Activated CD4-positive, alpha-beta T cell treated with anti-CD3 and anti-CD28 coated beads, Interleukin-2, amount 10 ng/mL, durations not matched to agents 24 days and 14 days (primary cell): ENCODE measurements around the gene ATN1. TPM values are rescaled to one million over a fixed set of nuclear protein-coding genes. Genes with fewer than 3 reads are reported as not detected.

Experiments used
- DNase-seq: peaks from one replicate; pipeline ENCODE4 v3.0.0; 2022
- H3K27ac Mint-ChIP-seq: one replicate; pipeline ENCODE4 v1.8.0; 2022; ENCODE audit warnings: mild to moderate bottlenecking, mixed read lengths
- H3K27me3 Mint-ChIP-seq: one replicate; pipeline ENCODE4 v1.8.0; 2022; ENCODE audit warnings: mixed read lengths
- H3K36me3 Mint-ChIP-seq: one replicate; pipeline ENCODE4 v1.8.0; 2022; ENCODE audit warnings: low read depth, mild to moderate bottlenecking, mixed read lengths
- H3K4me1 Mint-ChIP-seq: one replicate; pipeline ENCODE4 v1.8.0; 2021; ENCODE audit warnings: mixed read lengths
- H3K4me3 Mint-ChIP-seq: one replicate; pipeline ENCODE4 v1.8.0; 2022; ENCODE audit warnings: mild to moderate bottlenecking, moderate library complexity, mixed read lengths
- H3K9me3 Mint-ChIP-seq: one replicate; pipeline ENCODE4 v1.8.0; 2021; ENCODE audit warnings: mixed read lengths
- intact Hi-C: fragments of 100-400 bp; cut with micrococcal nuclease; formaldehyde crosslinking; loops from one replicate; pipeline ENCODE4 v1.15.1; 2023
- total RNA-seq: library from RNA; stranded (reverse); gene quantifications from 2 replicates; pipeline ENCODE4 v1.2.3, GENCODE V29; 2022

The ATN1 gene
- total RNA-seq, 1 donor from 2014 or later, result 66.8 TPM

DNA sequence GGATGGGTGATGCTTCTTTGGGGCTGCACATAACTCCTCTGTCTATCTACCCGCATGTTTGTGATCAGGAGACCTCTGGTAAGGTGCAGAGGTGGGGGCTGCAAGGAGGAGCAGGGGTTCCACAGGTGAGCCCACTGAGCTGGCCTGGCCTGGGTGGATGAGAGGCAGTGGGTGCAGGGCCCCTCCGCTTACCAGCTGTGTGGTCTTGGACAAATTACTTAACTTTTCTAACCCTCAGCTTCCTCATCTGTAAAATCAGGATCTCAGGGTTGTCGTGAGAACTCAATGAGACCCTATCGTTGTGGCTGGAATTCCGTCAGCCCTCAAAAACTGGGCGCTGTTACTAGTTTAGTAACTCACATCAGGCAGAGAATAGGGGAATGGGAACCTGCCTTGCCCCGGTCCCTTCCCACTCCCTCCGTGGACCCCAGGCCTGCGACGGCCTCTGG is 30.9 kb downstream of the ATN1 start:
- no peaks in the 10 kb centered on the region for H3K9me3 Mint-ChIP-seq
- no peak for DNase-seq
- no peaks in the 10 kb centered on the region for H3K27me3 Mint-ChIP-seq
- H3K4me3 Mint-ChIP-seq, result peak overlapping the region; percentile 90
- H3K27ac Mint-ChIP-seq, result peak overlapping the region; percentile 98
- intact Hi-C loops, result no loop called here
- H3K36me3 Mint-ChIP-seq, result peaks cover 74% of the 10 kb centered on the region
- peaks cover 76% of the 10 kb centered on the region for H3K4me1 Mint-ChIP-seq

DNA sequence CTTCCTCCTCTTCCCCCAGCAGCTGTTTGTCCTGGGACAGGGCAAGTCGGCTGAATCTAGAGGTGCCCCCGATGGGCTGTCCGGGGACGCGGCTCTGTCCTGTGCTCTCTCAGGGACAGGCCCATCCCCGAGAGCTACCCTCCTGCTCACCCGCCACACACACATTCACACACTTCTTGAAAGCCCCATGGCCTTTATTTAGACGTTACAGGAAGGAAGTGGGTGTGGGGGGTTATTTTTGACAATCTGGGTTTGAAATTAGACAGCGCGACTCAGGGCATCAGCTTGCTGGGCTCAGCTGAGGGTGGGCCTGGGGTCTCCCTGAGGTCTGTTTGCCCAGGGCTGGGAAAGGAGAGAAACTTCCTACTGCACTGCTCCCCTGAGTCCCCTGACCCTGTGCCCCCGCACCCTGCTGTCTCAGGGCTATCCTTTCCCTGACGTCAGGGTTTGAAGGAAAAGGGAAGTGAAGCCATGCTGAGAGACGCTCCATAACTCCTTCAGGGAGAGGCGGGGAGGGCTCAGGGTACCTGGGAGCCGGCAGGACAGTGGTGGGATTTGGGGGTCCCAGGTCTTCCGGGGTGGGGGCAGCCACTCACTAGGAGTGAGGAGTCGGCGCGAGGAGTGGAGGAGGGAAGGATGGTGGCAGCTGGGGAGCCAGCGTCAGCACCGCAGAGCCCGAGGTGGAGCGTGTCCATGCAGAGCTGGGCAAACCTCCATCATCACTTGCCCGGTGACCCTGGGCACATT is 31.5 kb downstream of the ATN1 start:
- peak; percentile 92 for DNase-seq
- H3K27me3 Mint-ChIP-seq, result no peaks in the 10 kb centered on the region
- H3K9me3 Mint-ChIP-seq, result no peaks in the 10 kb centered on the region
- intact Hi-C loops, result no loop called here
- peak overlapping the region; percentile 98 for H3K27ac Mint-ChIP-seq
- H3K4me1 Mint-ChIP-seq, result peaks cover 70% of the 10 kb centered on the region
- peak overlapping the region; percentile 90 for H3K4me3 Mint-ChIP-seq
- H3K36me3 Mint-ChIP-seq, result peaks cover 70% of the 10 kb centered on the region

DNA sequence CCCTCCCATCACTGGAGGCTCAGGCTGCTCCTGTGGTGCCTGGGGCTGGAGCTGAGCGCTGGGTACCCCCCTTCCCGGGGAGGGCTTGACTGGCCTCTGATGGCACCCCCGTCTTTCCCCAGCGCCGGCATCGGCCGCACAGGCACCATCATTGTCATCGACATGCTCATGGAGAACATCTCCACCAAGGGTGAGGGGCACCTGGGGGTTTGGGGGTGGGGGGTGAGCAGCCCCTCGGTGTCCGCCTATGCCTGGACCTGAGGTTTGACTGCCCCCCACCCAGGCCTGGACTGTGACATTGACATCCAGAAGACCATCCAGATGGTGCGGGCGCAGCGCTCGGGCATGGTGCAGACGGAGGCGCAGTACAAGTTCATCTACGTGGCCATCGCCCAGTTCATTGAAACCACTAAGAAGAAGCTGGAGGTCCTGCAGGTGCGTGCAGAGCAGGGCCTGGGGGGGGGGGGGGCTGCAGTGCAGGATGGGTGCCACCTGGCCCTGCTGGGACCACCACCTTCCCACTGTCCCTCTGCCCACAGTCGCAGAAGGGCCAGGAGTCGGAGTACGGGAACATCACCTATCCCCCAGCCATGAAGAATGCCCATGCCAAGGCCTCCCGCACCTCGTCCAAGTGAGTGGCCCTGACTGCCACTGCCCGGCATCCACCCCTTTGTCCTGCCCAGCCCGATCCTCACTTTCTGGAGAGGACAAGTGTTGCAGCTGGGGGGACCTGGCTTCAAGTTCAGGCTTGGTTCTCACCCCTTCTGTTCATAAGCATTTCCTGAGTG is 32.2 kb downstream of the ATN1 start:
- intact Hi-C loops, result no loop called here

DNA sequence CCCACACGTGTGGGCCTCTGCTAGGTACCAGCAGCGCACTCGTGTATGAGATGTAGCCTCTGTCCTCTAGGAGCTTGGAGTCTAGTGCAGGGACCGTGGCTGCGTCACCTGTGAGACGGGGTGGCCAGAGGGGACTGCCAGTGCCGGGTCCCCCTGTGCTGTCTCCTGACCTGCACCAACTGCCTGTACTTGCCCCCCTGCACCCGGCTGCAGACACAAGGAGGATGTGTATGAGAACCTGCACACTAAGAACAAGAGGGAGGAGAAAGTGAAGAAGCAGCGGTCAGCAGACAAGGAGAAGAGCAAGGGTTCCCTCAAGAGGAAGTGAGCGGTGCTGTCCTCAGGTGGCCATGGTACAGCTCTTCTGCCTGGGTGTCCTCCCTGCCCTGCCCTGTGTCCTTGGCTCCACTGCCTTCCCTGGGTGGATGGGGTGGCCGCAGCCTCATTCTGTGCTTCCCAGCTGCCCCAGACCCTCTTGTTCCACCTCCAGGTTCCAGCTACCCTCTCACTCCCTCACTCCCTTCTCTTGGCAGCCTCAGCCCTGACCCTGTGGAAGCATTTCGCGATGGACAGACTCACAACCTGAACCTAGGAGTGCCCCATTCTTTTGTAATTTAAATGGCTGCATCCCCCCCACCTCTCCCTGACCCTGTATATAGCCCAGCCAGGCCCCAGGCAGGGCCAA is 33.0 kb downstream of the ATN1 start:
- Mint-ChIP-seq H3K4me1 (peaks cover 71% of the 10 kb centered on the region), H3K27ac (peak overlapping the region; percentile 99), H3K36me3 (peaks cover 69% of the 10 kb centered on the region), H3K4me3 (peak overlapping the region; percentile 90), H3K27me3 (no peaks in the 10 kb centered on the region), H3K9me3 (no peaks in the 10 kb centered on the region)
- intact Hi-C loops, result loop anchor here (1.0 kb wide), 3 partner anchors 7 to 16 kb away; partner anchors contain the start of genes C12orf57, EMG1 and PHB2
- DNase-seq, result peak; percentile 80

More for the DNA sequence above, 32.2 kb downstream of the ATN1 start:
- peak overlapping the region; percentile 90 for H3K4me3 Mint-ChIP-seq
- DNase-seq, result no peak
- peak overlapping the region; percentile 99 for H3K27ac Mint-ChIP-seq
- no peaks in the 10 kb centered on the region for H3K9me3 Mint-ChIP-seq
- H3K36me3 Mint-ChIP-seq, result peaks cover 68% of the 10 kb centered on the region
- H3K4me1 Mint-ChIP-seq, result peaks cover 69% of the 10 kb centered on the region
- no peaks in the 10 kb centered on the region for H3K27me3 Mint-ChIP-seq

DNA sequence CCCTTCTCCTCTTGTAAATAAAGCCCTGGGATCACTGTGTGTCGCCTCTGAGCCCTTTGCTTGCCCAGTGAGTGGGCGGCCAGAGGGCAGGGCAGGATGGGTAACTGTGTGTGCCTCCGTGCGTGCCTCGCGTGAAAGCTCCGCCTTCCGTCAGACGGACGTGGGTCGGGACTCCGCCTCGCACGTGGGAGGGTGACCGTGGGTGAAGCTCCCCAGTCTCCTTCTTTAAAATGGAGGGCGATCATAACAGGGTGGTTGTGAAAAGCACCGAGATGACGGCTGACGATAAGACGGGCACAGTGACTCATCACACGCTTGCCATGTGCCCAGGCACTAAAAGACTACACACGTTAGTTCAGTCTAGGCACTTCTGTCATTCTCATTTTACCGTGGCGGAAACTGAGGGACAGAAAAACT is 33.5 kb downstream of the ATN1 start:
- Mint-ChIP-seq H3K36me3 (peaks cover 69% of the 10 kb centered on the region), H3K27me3 (no peaks in the 10 kb centered on the region), H3K27ac (peak overlapping the region; percentile 99), H3K9me3 (no peaks in the 10 kb centered on the region), H3K4me3 (peak overlapping the region; percentile 90), H3K4me1 (peaks cover 69% of the 10 kb centered on the region)
- peak; percentile 94 for DNase-seq
- intact Hi-C loops, result loop anchor here (1.0 kb wide), 3 partner anchors 8 to 17 kb away; partner anchors contain the start of genes C12orf57, EMG1 and PHB2

DNA sequence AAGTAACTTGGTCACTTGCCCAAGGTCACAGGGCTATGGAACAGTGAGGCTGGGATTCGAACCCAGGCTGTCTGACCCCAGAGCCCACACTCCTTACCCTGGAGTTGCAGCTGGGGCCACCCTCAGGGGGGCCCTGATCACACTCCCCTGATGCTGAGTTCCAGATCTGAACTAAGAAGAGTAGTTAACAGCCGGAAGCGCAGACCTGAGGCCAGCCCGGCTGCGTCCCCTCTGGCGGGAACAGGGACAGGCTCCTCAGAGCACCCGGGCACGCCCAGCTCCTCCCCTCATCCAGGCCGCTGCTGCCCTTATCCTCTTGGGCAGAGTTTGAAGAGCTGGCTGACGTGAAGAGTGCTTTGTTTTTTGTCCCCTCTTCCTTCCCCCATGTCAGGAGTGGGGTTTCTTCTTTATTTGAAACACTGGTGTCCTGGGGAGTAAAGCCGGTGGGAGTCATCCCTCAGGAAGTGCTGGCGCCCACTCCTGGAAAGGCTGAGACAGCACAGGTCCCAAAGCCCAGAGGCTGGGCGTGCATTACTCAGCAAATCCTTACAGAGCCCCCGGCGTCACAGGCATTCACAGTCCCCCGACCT is 34.0 kb downstream of the ATN1 start:
- Mint-ChIP-seq H3K9me3 (no peaks in the 10 kb centered on the region), H3K4me3 (peak overlapping the region; percentile 90), H3K4me1 (peaks cover 67% of the 10 kb centered on the region), H3K27ac (peak overlapping the region; percentile 99), H3K27me3 (no peaks in the 10 kb centered on the region), H3K36me3 (peaks cover 68% of the 10 kb centered on the region)
- DNase-seq, result no peak
- intact Hi-C loops, result loop anchor here (1.0 kb wide), 3 partner anchors 8 to 17 kb away; partner anchors contain the start of genes C12orf57, EMG1 and PHB2

DNA sequence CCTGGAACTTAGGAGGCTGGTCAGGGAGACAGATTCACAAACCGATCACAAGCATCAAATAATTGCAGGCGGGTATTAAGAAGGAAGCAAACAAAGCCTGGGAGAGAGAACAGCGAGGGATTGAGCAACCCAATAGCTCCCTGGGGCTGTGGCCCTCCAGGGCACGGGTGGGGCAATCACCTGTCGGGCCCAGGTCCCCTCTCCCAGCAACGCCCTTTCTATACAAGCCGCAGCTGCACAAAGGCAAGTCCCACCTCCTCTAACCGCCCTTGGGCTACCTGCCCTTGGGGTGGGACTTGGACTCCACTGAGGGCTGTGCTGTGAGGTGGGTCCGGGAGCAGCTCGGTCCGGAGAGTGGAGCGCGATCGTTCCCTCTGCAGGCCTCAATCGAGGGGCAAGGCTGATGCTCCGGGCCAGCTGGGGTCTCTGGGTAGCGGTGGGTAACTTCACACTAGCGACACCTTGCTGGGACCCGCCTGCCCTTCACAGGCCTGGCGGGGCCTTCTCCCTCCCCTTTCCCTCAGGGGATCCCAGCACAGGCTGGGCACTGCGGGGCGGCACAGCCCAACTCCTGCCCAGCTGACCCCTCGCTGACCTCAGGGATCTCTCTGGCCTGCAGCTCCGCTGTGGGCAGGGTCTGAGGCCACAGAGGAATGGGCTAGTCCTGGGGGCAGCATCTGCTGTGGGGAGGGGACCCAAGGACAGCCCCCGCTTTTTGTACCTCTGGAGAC is 34.7 kb downstream of the ATN1 start:
- Mint-ChIP-seq H3K9me3 (no peaks in the 10 kb centered on the region), H3K27ac (peak overlapping the region; percentile 99), H3K4me3 (peak overlapping the region; percentile 90), H3K4me1 (peaks cover 62% of the 10 kb centered on the region), H3K36me3 (peaks cover 66% of the 10 kb centered on the region), H3K27me3 (no peaks in the 10 kb centered on the region)
- intact Hi-C loops, result no loop called here
- DNase-seq, result no peak

DNA sequence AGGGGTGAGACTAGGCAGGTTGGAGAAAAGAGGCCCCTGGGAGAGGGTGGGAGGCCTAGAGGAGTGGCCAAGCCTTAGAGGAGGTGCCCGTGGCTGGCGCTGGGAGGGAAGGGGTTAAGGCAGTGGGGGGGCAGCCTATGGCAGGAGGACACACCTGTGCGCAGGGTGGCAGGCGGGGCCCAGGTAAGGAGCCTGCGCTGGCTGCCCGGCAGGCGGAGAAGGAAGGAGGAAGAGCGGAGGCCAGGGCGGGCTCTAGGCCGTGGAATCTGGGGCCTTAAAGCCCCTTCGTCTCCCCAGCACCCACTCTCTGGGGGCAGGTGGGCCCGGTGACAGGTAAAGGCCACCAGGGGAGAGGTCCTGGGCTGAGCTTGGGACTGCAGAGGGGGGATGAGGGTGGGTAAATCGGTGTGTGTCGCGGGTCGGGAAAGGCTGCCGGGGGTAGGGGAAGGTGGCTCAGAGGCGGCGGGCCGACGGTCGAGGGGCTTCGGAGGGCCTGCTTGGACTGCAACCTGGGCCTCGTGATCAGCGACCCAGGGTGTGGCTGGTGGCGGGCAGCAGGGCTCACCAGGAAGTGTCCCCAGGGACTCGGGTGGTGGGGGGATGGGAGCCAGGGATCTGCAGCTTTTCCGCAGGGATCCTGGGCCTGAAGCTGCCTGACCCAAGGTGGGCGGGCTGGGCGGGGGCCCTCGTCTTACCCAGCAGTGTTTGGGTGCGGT is 35.4 kb downstream of the ATN1 start:
- Mint-ChIP-seq H3K4me1 (peaks cover 55% of the 10 kb centered on the region), H3K27ac (peak overlapping the region; percentile 99), H3K36me3 (peaks cover 68% of the 10 kb centered on the region), H3K9me3 (no peaks in the 10 kb centered on the region), H3K27me3 (no peaks in the 10 kb centered on the region), H3K4me3 (no peak overlapping the region)
- DNase-seq, result peak; percentile 58
- intact Hi-C loops, result no loop called here

DNA sequence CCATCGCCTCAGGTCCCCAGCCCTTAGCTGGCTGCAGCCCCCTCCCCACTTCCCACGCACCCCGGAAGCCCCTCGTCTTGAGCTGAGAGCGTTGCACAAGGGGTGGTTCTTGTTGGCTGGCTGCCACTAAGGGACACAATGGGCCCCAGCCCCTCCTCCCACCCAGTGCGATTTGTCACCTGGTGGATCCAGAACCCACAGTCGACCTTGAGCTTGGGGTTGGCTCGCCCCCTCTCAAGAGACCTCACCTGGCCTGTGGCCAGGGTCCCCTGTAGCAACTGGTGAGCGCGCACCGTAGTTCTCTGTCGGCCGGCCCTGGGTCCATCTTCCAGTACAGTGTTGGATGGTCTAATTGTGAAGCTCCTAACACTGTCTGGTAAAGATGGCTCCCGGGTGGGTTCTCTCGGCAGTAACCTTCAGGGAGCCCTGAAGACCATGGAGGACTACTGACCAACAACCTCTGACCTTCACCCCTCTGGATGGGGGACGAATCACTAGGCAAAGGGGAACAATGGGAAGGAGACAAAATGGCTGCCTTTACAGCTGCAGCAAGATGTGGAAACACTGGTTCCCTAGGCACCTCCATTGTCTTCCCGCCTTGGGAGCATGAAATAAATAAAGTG is 36.1 kb downstream of the ATN1 start:
- Mint-ChIP-seq H3K9me3 (no peaks in the 10 kb centered on the region), H3K4me1 (peaks cover 51% of the 10 kb centered on the region), H3K36me3 (peaks cover 68% of the 10 kb centered on the region), H3K27me3 (no peaks in the 10 kb centered on the region), H3K4me3 (no peak overlapping the region), H3K27ac (peak overlapping the region; percentile 94)
- intact Hi-C loops, result loop anchor here (2.0 kb wide), 1 partner anchor 49 kb away; the partner anchor contains the start of gene ENO2
- peak; percentile 62 for DNase-seq

DNA sequence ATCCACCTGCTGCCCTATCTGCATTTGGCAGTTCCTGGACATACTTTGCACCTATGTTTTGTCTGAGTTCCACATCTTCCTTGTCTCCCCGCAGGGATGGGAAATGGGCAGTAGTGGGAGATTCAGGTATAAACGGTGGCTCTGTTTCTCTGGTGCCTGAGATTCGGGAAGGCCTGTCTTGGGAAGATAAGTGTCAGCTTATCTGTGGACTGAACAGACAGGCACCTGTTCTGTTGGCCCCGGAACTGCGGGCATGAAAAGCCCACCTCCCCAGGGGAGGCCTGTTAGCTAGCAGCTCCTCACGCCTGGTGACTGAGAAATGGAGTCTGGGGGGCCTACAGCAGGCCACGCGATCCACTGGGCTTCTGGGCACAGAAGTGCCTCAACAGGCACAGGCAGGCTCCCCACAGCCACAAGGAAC is 36.9 kb downstream of the ATN1 start:
- no peaks in the 10 kb centered on the region for H3K9me3 Mint-ChIP-seq
- peaks cover 50% of the 10 kb centered on the region for H3K4me1 Mint-ChIP-seq
- peaks cover 68% of the 10 kb centered on the region for H3K36me3 Mint-ChIP-seq
- H3K4me3 Mint-ChIP-seq, result peak overlapping the region; percentile 28
- peak; percentile 56 for DNase-seq
- no peaks in the 10 kb centered on the region for H3K27me3 Mint-ChIP-seq
- peak overlapping the region; percentile 94 for H3K27ac Mint-ChIP-seq
- intact Hi-C loops, result loop anchor here (1.0 to 2.0 kb wide), 3 partner anchors 20 to 50 kb away; partner anchors contain the start of genes C12orf57 and ENO2

DNA sequence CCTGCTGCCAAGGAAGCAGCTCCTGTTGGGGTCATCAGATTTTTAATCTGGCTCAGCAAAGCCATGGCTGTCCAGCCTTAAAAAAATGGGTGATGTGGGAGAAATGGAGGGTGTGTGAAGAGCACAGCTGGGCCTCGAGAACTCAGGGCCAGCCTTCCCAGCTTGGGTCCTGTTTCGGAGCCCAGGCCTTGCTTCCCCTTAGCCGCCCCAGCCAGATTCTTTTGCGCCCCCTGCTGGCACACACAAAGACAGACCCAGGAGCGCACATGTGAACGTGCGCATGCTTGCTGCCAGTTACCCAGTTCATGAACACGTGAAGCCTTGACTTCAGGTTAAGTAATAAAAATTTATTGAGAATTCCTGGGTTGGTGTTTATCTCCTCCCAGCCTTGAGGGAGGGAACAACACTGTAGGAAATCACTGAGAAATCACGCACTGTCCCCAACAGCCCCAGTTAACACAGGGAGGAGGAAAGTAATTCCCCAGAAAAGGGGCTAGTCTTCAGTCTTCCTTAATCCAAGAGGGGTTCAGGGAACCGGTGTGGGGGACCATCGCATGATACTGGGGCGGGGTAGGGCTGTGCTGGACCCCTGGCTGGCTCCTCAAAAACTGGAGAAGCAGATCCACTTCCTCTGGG is 37.4 kb downstream of the ATN1 start:
- no peaks in the 10 kb centered on the region for H3K27me3 Mint-ChIP-seq
- peaks cover 50% of the 10 kb centered on the region for H3K4me1 Mint-ChIP-seq
- no peaks in the 10 kb centered on the region for H3K9me3 Mint-ChIP-seq
- peak; percentile 96 for DNase-seq
- H3K36me3 Mint-ChIP-seq, result peaks cover 71% of the 10 kb centered on the region
- peak overlapping the region; percentile 28 for H3K4me3 Mint-ChIP-seq
- intact Hi-C loops, result loop anchor here (1.0 to 2.0 kb wide), 3 partner anchors 21 to 50 kb away; partner anchors contain the start of genes C12orf57 and ENO2
- H3K27ac Mint-ChIP-seq, result peak overlapping the region; percentile 94
